ENCODE data around the gene PCDHB3. TPM values are rescaled to one million over a fixed set of nuclear protein-coding genes. Genes with fewer than 3 reads are reported as not detected.
A peak's percentile ranks its signal among the peaks of the same experiment; 100 is the strongest.

PCDHB3 gene
- total RNA-seq, 1 experiment from 2014 or later, result 2.3 TPM

DNA sequence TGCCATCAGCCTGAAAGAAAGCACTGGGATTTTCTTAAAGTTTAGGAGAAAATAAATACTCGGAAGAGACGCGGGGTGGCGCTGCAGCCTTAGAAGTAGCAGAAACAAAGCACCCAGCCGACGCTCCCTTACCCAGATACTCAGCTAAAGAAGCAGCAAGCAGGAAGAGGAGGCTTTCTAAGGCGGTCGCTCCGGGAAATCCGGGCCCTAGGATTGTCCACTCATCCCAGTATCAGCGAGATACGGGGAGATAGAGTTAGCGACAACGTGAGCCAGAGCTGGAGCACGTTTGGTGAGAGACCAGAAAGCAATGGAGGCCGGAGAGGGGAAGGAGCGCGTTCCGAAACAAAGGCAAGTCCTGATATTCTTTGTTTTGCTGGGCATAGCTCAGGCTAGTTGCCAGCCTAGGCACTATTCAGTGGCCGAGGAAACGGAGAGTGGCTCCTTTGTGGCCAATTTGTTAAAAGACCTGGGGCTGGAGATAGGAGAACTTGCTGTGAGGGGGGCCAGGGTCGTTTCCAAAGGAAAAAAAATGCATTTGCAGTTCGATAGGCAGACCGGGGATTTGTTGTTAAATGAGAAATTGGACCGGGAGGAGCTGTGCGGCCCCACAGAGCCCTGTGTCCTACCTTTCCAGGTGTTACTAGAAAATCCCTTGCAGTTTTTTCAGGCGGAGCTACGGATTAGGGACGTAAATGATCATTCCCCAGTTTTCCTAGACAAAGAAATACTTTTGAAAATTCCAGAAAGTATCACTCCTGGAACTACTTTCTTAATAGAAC is 5.6 kb upstream of the PCDHB3 start, which contains the start of gene PCDHB2:
PCDHB2 (plus strand) TSS at position 135 of the 782 bp plus-strand sequence; CDS start at position 311, 176 bp downstream.
- H3K4me3 Mint-ChIP-seq, result peak within 1 kb of the TSS; percentile 95 to 97
- peak; percentile 86 for DNase-seq
- peak within 1 kb of the TSS; percentile 93 for H3K18ac ChIP-seq (ENCODE audit: insufficient read length, low read depth, low read length)
- peaks cover 4% of the 10 kb centered on the region for H3K23me2 ChIP-seq (ENCODE audit: insufficient read length, low read depth, low read length, poor library complexity, severe bottlenecking)
- peak within 1 kb of the TSS; percentile 87 for H3K4me2 ChIP-seq (ENCODE audit: insufficient read depth, insufficient read length, low read length)
- no peak within 1 kb of the TSS for H2BK15ac ChIP-seq (ENCODE audit: low read depth, low read length)
- H3K23ac ChIP-seq (ENCODE audit: insufficient read length, low read depth, low read length), result no peak within 1 kb of the TSS
- no peak within 1 kb of the TSS for H4K8ac ChIP-seq (replicated peaks; ENCODE audit: insufficient read length, low read depth, low read length)
- peak within 1 kb of the TSS; percentile 67 for H4K5ac ChIP-seq (ENCODE audit: insufficient read length, low read depth, low read length)
- H3K9me3 ChIP-seq (ENCODE audit: control insufficient read depth, low read depth, low read length), result peaks cover 7% of the 10 kb centered on the region
- no CpG with 5 or more reads among the region's 29 CpGs for WGBS (ENCODE audit: extremely low coverage, insufficient read length, low lambda C conversion rate)
- peaks cover 9 to 10% of the 10 kb centered on the region in 2 experiments; a peak in 3 of 4 replicates for H3K4me1 Mint-ChIP-seq
- H2BK20ac ChIP-seq (ENCODE audit: low read depth, low read length, poor library complexity, severe bottlenecking), result no peak within 1 kb of the TSS
- H3K79me1 ChIP-seq (ENCODE audit: insufficient read depth, low read depth, low read length, poor library complexity, severe bottlenecking), result no peaks in the 10 kb centered on the region
- H3T11ph ChIP-seq (ENCODE audit: low read length), result no peak within 1 kb of the TSS
- H4K91ac ChIP-seq (ENCODE audit: insufficient read length, low read depth, low read length), result no peak within 1 kb of the TSS
- H2BK5ac ChIP-seq (ENCODE audit: insufficient read length, low read length), result peak within 1 kb of the TSS; percentile 4
- H3K14ac ChIP-seq (ENCODE audit: insufficient read depth, low read length), result peak within 1 kb of the TSS; percentile 93; the same call in 1 of the 2 replicates
- H3K36me3 Mint-ChIP-seq (ENCODE audit: insufficient read depth in 1 of 3, low read depth in 3 of 3), result peaks cover 16 to 46% (median 29%) of the 10 kb centered on the region in 3 experiments
- no peaks in the 10 kb centered on the region; the same call in 1 of the 2 replicates for H3K79me2 ChIP-seq (ENCODE audit: insufficient read depth, low read length)
- H2AK5ac ChIP-seq (ENCODE audit: insufficient read length, low read length), result no peak within 1 kb of the TSS
- no peak within 1 kb of the TSS for H2BK120ac ChIP-seq (ENCODE audit: low read depth, low read length, poor library complexity, severe bottlenecking)
- H3K27me3 ChIP-seq (ENCODE audit: insufficient read depth, low read length), result no peaks in the 10 kb centered on the region
- peak within 1 kb of the TSS; percentile 52 for H2AFZ ChIP-seq (ENCODE audit: low read length)
- H3K27me3 Mint-ChIP-seq (ENCODE audit: low read depth), result no peaks in the 10 kb centered on the region; the same call in 1 of the 2 replicates
- H4K20me1 ChIP-seq (ENCODE audit: control insufficient read depth, insufficient read depth, insufficient read length), result no peaks in the 10 kb centered on the region
- peak; percentile 89 for TF ChIP-seq CTCF (conservative IDR thresholded peaks at IDR 0.05)
- H3K56ac ChIP-seq (ENCODE audit: insufficient read length, low read depth, low read length), result no peak within 1 kb of the TSS
- H3K27ac Mint-ChIP-seq, result peak within 1 kb of the TSS; percentile 93 to 99 (median 95)
- H3K4ac ChIP-seq (ENCODE audit: low read depth, low read length), result peak within 1 kb of the TSS; percentile 14; the same call in 1 of the 2 replicates
- peak within 1 kb of the TSS; percentile 92 for H3K9ac ChIP-seq (ENCODE audit: extremely low read depth, insufficient read length, low read length)
- peak within 1 kb of the TSS; percentile 46 for H3K27ac ChIP-seq (ENCODE audit: insufficient read length, low read depth, low read length)
- peaks cover 29 to 31% of the 10 kb centered on the region in 2 experiments for H3K9me3 Mint-ChIP-seq
- H2BK12ac ChIP-seq (ENCODE audit: insufficient read length, low read depth, low read length), result no peak within 1 kb of the TSS
- H3K4me1 ChIP-seq (ENCODE audit: insufficient read depth, low read length), result no peaks in the 10 kb centered on the region
